ENCODE results near the gene PSMC5. TPM values are rescaled to one million over a fixed set of nuclear protein-coding genes. Genes with fewer than 3 reads are reported as not detected.

Gene PSMC5
- total and polyA plus RNA-seq, 7 donors, result 147 to 380 (median 224) TPM

- 77 to 83% (median 82%) methylated on average over 2 of the region's 2 CpGs for WGBS, 3 donors
- intact Hi-C loops (cut with DNase I), result no loop called here
- H3K27me3 ChIP-seq (ENCODE audit: insufficient read depth in 3 of 3, low read length in 2 of 3), result no peaks in the 10 kb centered on the region
- ATAC-seq (no peak), DNase-seq (no peak)
- H3K36me3 ChIP-seq (ENCODE audit: insufficient read depth in 1 of 2, low read depth in 1 of 2), result peaks cover 16 to 100% of the 10 kb centered on the region in 2 donors
- no peak for TF ChIP-seq CTCF (IDR thresholded peaks at IDR 0.05)
- no peaks in the 10 kb centered on the region for H3K9me3 ChIP-seq
- no peak overlapping the region for H3K27ac ChIP-seq
- no peaks in the 10 kb centered on the region for H3K4me1 ChIP-seq
- no peak overlapping the region for H3K4me3 ChIP-seq
These were observed 21.6 kb upstream of the PSMC5 start for GRCh38 chr17:63805591-63805990.

- intact Hi-C loops (cut with DNase I), result loop anchor here in 1 of 2 donors (10.0 kb wide), 1 partner anchor 55 kb away; no protein-coding TSS in a partner anchor
- ATAC-seq, result no peak
- Histone ChIP-seq H3K27ac (no peak overlapping the region), H3K4me1 (no peaks in the 10 kb centered on the region), H3K36me3 (ENCODE audit: insufficient read depth in 1 of 2, low read depth in 1 of 2) (peaks cover 27 to 100% of the 10 kb centered on the region in 2 donors), H3K4me3 (no peak overlapping the region), H3K27me3 (ENCODE audit: insufficient read depth in 3 of 3, low read length in 2 of 3) (no peaks in the 10 kb centered on the region), H3K9me3 (no peaks in the 10 kb centered on the region)
- 93 to 96% (median 96%) methylated on average over 9 of the region's 9 CpGs for WGBS, 3 donors
- no peak for TF ChIP-seq CTCF (IDR thresholded peaks at IDR 0.05)
- DNase-seq, result no peak
These were observed 17.3 kb upstream of the PSMC5 start for GRCh38 chr17:63809970-63810369.

- Histone ChIP-seq H3K27me3 (ENCODE audit: insufficient read depth in 3 of 3, low read length in 2 of 3) (no peaks in the 10 kb centered on the region), H3K9me3 (no peaks in the 10 kb centered on the region), H3K27ac (no peak overlapping the region), H3K4me3 (no peak overlapping the region), H3K4me1 (no peaks in the 10 kb centered on the region), H3K36me3 (ENCODE audit: insufficient read depth in 1 of 2, low read depth in 1 of 2) (peaks cover 30 to 100% of the 10 kb centered on the region in 2 donors)
- WGBS, 3 donors, result 75 to 86% (median 85%) methylated on average over 2 of the region's 2 CpGs
- TF ChIP-seq CTCF (IDR thresholded peaks at IDR 0.05), result no peak
- ATAC-seq (no peak), DNase-seq (no peak)
- intact Hi-C loops (cut with DNase I), result loop anchor here (5.0 to 10.0 kb wide), 3 partner anchors 54 to 69 kb away; no protein-coding TSS in a partner anchor
These were observed 11.1 kb upstream of the PSMC5 start for GRCh38 chr17:63816123-63816522.

- ATAC-seq (no peak), DNase-seq (no peak)
- H3K4me3 ChIP-seq, result no peak overlapping the region
- no peaks in the 10 kb centered on the region for H3K27me3 ChIP-seq (ENCODE audit: insufficient read depth in 3 of 3, low read length in 2 of 3)
- WGBS, 3 donors, result 90 to 93% (median 92%) methylated on average over 4 of the region's 4 CpGs
- no peak overlapping the region for H3K27ac ChIP-seq
- H3K4me1 ChIP-seq, result no peaks in the 10 kb centered on the region
- intact Hi-C loops (cut with DNase I), result loop anchor here (5.0 to 10.0 kb wide), 3 partner anchors 54 to 69 kb away; no protein-coding TSS in a partner anchor
- no peaks in the 10 kb centered on the region for H3K9me3 ChIP-seq
- TF ChIP-seq CTCF (IDR thresholded peaks at IDR 0.05), result no peak
- H3K36me3 ChIP-seq (ENCODE audit: insufficient read depth in 1 of 2, low read depth in 1 of 2), result peaks cover 29 to 100% of the 10 kb centered on the region in 2 donors
These were observed 10.6 kb upstream of the PSMC5 start for GRCh38 chr17:63816669-63817068.

Data from psoas muscle (tissue), 8 donors.